Astrocyte (in vitro differentiated cells and primary cell): ENCODE results near the gene CDC6. TPM values are rescaled to one million over a fixed set of nuclear protein-coding genes. Genes with fewer than 3 reads are reported as not detected.

ENCODE experiments used
- DNase-seq: peaks from one replicate; pipeline ENCODE4 v3.0.0-alpha.2; 2010; ENCODE audit warnings: low read depth
- FAIRE-seq: peaks from 2 replicates; lab custom pipeline; 2011; peaks lifted over from hg19 to GRCh38; lab: Jason Lieb, UNC
- H2AFZ ChIP-seq: 2 replicates; pipeline ENCODE4 v1.6.0; 2012; ENCODE audit warnings: low read depth, low read length, inconsistent platforms
- H3K27ac ChIP-seq: 2 replicates; pipeline ENCODE4 v1.5.1; 2011; ENCODE audit warnings: low read depth, low read length, inconsistent platforms
- H3K27me3 ChIP-seq: 2 replicates; pipeline ENCODE4 v1.6.0; 2011; ENCODE audit warnings: low read length, inconsistent platforms; ENCODE audit not compliant: insufficient read depth
- H3K36me3 ChIP-seq: 2 replicates; pipeline ENCODE4 v1.5.1; 2011; ENCODE audit warnings: low read length, inconsistent platforms; ENCODE audit not compliant: insufficient read depth
- H3K4me1 ChIP-seq: 2 replicates; pipeline ENCODE4 v1.5.1; 2011; ENCODE audit warnings: low read length, inconsistent platforms; ENCODE audit not compliant: insufficient read depth
- H3K4me2 ChIP-seq: 2 replicates; pipeline ENCODE4 v1.6.0; 2012; ENCODE audit warnings: low read length, inconsistent platforms
- H3K4me3 ChIP-seq: 2 replicates; pipeline ENCODE4 v1.5.1; 2011; ENCODE audit warnings: low read depth, mild to moderate bottlenecking, low read length, inconsistent platforms; ENCODE audit not compliant: insufficient read depth
- H3K79me2 ChIP-seq: 2 replicates; pipeline ENCODE4 v1.6.0; 2012; ENCODE audit warnings: mild to moderate bottlenecking, low read length, inconsistent platforms; ENCODE audit not compliant: insufficient read depth
- H3K9ac ChIP-seq: 2 replicates; pipeline ENCODE4 v1.6.0; 2012; ENCODE audit warnings: mild to moderate bottlenecking, low read length, inconsistent platforms
- H3K9me3 ChIP-seq: 2 replicates; pipeline ENCODE4 v1.5.1; 2012; ENCODE audit warnings: low read depth, mild to moderate bottlenecking, low read length, inconsistent platforms; ENCODE audit not compliant: insufficient read depth
- H4K20me1 ChIP-seq: 2 replicates; pipeline ENCODE4 v1.6.0; 2012; ENCODE audit warnings: low read length, inconsistent platforms; ENCODE audit not compliant: insufficient read depth
- H3K27ac Mint-ChIP-seq: one replicate; pipeline ENCODE4 v1.8.0; 2021; ENCODE audit warnings: mild to moderate bottlenecking, mixed read lengths; ENCODE audit not compliant: unreplicated experiment
- H3K27me3 Mint-ChIP-seq: one replicate; pipeline ENCODE4 v1.8.0; 2021; ENCODE audit warnings: low read depth, mixed read lengths; ENCODE audit not compliant: unreplicated experiment
- H3K36me3 Mint-ChIP-seq: one replicate; pipeline ENCODE4 v1.8.0; 2021; ENCODE audit warnings: low read depth, mixed read lengths; ENCODE audit not compliant: unreplicated experiment
- H3K4me1 Mint-ChIP-seq: one replicate; pipeline ENCODE4 v1.8.0; 2021; ENCODE audit warnings: low read depth, mixed read lengths; ENCODE audit not compliant: unreplicated experiment
- H3K4me3 Mint-ChIP-seq: one replicate; pipeline ENCODE4 v1.8.0; 2021; ENCODE audit warnings: mild to moderate bottlenecking, moderate library complexity, mixed read lengths; ENCODE audit not compliant: unreplicated experiment
- H3K9me3 Mint-ChIP-seq: one replicate; pipeline ENCODE4 v1.8.0; 2021; ENCODE audit warnings: mild to moderate bottlenecking, mixed read lengths; ENCODE audit not compliant: unreplicated experiment
- EZH2 ChIP-seq: IDR thresholded peaks from 2 replicates; pipeline ENCODE4 v1.6.1; 2012; ENCODE audit warnings: mild to moderate bottlenecking, low read length, inconsistent platforms; ENCODE audit not compliant: insufficient read depth
- total RNA-seq: library from RNA; stranded (reverse); gene quantifications from 2 replicates; pipeline ENCODE4 v1.2.1, GENCODE V29; 2021
- TF ChIP-seq, protein P1 (sequence below): IDR thresholded peaks from 2 replicates; pipeline ENCODE4 v1.5.1; 2011; ENCODE audit warnings: low read depth, mild to moderate bottlenecking, inconsistent platforms, low read length, moderate library complexity; ENCODE audit not compliant: insufficient read depth

Gene CDC6
- total RNA-seq, 1 donor from 2014 or later, result 14.4 TPM

DNA sequence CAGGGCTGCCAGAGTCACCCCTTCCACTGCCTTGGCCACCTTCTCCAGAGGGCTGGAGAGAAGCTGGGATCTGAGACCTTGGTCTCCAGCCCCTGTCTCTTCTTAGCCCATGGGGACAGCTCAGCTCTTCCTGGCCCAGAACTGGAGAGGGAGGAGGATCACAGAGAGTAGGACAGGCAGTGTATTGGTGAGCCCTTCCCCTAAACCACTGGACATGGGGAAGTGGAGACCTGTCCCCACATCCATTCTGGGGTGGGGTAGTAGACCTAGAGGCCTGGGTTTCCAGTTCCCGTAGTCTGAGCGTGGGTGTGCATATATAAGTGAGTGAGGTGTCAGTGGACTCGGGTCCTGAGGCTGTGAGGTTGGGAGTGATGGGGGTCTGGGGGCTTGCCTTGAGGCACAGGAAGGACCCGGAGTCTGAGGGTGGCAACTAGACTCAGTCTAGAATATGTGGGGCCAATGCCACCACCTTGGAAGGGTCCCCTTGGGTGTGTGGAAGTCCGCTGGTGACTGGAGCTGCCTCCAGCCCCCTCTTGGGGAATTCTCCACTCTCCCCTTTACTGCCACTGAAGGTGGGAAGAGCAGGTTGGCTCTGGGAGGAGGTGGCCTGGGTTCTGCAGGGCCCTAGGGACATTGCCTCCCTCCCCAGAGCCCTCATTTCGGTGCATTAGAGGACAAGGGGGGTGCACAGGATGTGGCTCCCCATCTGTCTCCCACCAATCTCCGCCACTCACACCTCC, 56.9 kb downstream of the CDC6 start:
- TF ChIP-seq, protein P1, sequence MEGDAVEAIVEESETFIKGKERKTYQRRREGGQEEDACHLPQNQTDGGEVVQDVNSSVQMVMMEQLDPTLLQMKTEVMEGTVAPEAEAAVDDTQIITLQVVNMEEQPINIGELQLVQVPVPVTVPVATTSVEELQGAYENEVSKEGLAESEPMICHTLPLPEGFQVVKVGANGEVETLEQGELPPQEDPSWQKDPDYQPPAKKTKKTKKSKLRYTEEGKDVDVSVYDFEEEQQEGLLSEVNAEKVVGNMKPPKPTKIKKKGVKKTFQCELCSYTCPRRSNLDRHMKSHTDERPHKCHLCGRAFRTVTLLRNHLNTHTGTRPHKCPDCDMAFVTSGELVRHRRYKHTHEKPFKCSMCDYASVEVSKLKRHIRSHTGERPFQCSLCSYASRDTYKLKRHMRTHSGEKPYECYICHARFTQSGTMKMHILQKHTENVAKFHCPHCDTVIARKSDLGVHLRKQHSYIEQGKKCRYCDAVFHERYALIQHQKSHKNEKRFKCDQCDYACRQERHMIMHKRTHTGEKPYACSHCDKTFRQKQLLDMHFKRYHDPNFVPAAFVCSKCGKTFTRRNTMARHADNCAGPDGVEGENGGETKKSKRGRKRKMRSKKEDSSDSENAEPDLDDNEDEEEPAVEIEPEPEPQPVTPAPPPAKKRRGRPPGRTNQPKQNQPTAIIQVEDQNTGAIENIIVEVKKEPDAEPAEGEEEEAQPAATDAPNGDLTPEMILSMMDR, result no peak
- no peak for TF ChIP-seq EZH2
- no peak for DNase-seq

DNA sequence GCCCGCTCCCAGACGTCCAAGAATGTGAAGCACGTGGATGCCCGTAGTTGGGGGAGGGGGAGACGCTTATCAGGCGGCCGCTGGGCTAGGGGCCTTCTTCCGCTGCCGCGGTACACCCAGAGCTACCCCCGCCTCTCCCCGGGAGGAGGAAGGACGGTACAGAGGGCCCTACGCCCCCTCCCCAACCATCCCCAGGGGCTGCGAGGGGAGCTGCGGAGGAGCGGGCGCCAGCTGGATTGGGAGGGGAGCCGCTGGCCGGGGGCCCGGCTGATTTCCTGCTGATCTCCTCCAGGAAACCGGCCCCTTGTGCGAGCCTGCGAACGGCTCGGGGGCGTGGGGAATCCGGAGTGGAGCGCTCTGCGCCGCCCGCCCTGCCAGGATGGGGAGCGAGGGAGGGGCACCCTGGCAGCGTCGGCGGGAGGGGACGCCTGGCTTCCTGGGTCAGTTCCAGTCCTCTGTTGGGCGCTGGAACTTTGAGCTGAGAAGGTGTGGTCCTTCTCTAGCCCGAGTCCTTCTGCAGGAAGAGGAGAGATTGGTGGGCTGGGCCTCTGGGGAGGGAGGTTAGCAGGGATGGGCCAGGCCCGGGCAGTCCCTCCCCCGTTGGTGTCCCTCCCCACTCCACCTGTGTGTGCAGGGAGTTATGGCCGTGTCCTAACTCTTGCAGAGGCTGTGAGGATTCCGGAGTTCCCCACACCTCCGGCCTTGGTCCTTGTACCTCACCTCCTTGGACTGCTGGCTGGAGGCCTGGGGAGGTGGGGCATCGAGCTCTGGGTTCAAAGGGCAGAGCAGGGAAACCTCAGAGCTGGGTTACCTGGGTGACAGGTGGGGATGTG, 57.7 kb downstream of the CDC6 start:
- Histone ChIP-seq H3K9me3 (no peaks in the 10 kb centered on the region), H3K36me3 (peaks cover 7% of the 10 kb centered on the region), H3K4me2 (peak overlapping the region; percentile 95), H2AFZ (peak overlapping the region; percentile 8), H3K27me3 (no peaks in the 10 kb centered on the region), H3K9ac (peak overlapping the region; percentile 88), H3K79me2 (peaks cover 82% of the 10 kb centered on the region), H3K4me3 (peak overlapping the region; percentile 63), H3K4me1 (peaks cover 84% of the 10 kb centered on the region), H4K20me1 (peaks cover 63% of the 10 kb centered on the region), H3K27ac (peak overlapping the region; percentile 65)
- Mint-ChIP-seq H3K4me3 (peak overlapping the region; percentile 93), H3K4me1 (peaks cover 41% of the 10 kb centered on the region), H3K36me3 (peaks cover 7% of the 10 kb centered on the region), H3K27ac (peak overlapping the region; percentile 94), H3K27me3 (no peaks in the 10 kb centered on the region), H3K9me3 (no peaks in the 10 kb centered on the region)
- TF ChIP-seq EZH2, result no peak
- TF ChIP-seq, protein P1, result no peak
- FAIRE-seq, result no peak
- DNase-seq, result peak; percentile 63

More for the DNA sequence above, 56.9 kb downstream of the CDC6 start:
- Histone ChIP-seq H3K9ac (peak overlapping the region; percentile 88), H3K79me2 (peaks cover 77% of the 10 kb centered on the region), H4K20me1 (peaks cover 62% of the 10 kb centered on the region), H3K4me2 (peak overlapping the region; percentile 95), H3K27me3 (no peaks in the 10 kb centered on the region), H3K4me3 (peak overlapping the region; percentile 63), H3K4me1 (peaks cover 76% of the 10 kb centered on the region), H3K27ac (peak overlapping the region; percentile 65), H3K36me3 (peaks cover 5% of the 10 kb centered on the region), H3K9me3 (no peaks in the 10 kb centered on the region), H2AFZ (peak overlapping the region; percentile 8)
- Mint-ChIP-seq H3K36me3 (peaks cover 4% of the 10 kb centered on the region), H3K27me3 (no peaks in the 10 kb centered on the region), H3K4me1 (peaks cover 35% of the 10 kb centered on the region), H3K9me3 (no peaks in the 10 kb centered on the region), H3K27ac (peak overlapping the region; percentile 48), H3K4me3 (peak overlapping the region; percentile 93)
- FAIRE-seq, result no peak
